Raji (cell line): ENCODE data around the gene LRRC4C.

Source experiments
- POLR2A ChIP-seq: IDR thresholded peaks from 2 replicates; pipeline ENCODE4 v1.6.1; 2011; ENCODE audit warnings: low read depth, low read length, control low read depth; ENCODE audit not compliant: insufficient read depth

Gene LRRC4C

GRCh38 chr11:40306938-40307548 is 1152.4 kb downstream of the LRRC4C start:
- no peak for TF ChIP-seq POLR2A

DNA sequence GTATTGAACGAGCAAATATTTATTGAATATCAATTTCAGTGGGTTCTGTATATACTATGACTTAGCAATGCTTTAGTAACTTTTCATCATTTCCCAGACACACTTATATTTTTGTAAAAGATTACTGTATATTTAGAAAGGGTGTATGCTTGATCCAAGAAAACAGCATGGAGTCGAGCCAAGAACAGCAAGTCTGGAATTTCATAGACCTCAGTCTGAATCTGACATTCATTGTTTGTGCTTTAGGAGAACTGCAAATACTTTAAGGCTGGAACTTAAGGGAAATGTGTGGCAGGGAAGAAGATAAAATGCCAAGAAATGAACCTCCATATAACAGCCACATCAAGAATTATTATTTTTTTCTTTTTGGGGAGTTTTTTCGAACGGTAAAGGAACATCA is 1156.8 kb downstream of the LRRC4C start:
- no peak for TF ChIP-seq POLR2A

DNA sequence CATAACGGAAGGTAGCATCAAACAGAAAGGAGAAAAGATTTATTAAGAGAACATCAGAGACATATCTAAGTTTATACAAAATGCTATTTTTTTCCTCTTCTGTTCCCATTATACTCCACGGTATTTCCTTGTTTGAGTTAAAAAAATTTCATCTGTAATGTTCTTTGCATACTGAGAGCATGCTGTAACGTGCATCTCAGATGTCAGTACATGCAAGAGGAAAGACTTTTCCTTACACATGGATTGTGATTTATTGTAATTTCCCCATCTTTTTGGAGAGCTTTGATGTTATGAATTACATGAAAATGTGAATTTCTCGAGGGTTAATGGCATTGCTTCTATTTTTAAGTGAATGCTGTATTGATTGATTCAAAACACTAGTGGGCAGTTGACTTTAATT is 1164.0 kb downstream of the LRRC4C start:
- no peak for TF ChIP-seq POLR2A

GRCh38 chr11:40294741-40295140 is 1164.7 kb downstream of the LRRC4C start:
- TF ChIP-seq POLR2A: no peak

DNA sequence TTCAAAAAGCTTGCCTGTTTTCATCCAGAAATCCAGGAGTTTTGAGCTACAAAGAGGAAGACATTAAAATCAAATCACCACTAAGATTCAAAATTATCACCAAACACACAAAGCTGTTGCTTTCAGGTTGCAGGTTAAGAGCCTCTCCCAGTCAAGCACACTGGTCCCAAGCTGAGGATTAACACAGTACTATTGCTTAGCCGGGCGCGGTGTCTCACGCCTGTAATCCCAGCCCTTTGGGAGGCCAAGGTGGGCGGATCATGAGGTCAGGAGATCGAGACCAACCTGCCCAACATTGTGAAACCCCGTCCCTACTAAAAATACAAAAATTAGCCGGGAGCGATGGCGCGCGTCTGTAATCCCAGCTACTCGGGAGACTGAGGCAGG is 1165.1 kb downstream of the LRRC4C start:
- TF ChIP-seq POLR2A: no peak

GRCh38 chr11:40293655-40294348 is 1165.7 kb downstream of the LRRC4C start:
- TF ChIP-seq POLR2A: no peak

DNA sequence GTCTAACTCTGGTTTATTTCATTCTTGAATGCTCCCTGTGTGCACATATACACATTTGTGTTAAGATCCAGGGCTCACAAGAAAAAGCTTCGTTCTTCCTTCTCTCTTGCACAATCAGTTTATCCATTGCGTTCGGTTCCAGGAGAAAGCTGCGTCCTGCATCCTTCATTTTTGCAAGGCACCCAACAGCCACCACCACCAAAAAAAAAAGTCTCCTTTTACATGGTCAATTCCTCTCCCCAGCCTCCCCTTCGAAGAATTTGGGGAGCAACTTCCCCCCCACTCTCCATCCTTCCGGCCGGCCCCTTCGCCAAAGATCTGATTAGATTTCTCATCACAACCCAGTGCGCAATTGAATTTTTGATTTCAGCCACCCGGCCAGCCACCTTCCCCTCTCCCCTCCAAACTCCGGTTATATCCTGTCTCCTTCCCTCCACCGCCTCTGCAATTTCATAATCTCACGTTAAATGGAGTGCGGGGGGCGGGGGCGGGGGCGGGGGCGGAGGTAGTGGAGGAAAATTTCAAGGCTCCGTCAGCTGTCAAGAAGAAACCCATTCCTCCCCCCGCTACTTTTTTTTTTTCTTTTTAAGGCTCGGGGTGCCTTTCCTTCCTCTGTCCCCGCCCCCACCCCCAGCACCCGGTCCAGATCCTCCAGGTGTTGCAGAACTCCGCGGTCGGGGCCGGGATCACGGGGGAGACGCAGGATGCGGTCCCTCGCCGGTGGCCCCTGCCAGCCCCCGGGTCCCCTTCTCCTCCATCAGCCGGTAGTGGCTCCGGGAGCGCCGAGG is 1166.5 kb downstream of the LRRC4C start:
- TF ChIP-seq POLR2A: no peak

DNA sequence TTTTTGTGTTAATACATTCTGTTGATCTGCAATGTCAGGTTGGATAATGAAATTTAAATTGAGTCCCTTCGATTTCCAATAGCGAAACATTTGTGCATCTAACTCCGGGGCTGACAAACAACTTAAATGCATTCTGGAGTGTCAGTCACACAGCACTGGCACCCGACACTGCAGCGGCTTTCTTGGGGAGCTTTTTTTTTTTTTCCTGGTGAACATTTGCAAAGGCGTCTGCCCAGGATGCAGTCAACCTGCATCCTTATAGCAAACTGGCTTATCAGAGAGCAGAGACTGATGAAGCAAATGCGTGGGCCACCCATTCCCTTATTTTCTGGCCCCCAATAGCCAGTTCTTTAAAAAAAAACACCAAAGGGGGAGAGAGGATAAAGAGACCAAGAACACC is 1167.7 kb downstream of the LRRC4C start:
- no peak for TF ChIP-seq POLR2A

DNA sequence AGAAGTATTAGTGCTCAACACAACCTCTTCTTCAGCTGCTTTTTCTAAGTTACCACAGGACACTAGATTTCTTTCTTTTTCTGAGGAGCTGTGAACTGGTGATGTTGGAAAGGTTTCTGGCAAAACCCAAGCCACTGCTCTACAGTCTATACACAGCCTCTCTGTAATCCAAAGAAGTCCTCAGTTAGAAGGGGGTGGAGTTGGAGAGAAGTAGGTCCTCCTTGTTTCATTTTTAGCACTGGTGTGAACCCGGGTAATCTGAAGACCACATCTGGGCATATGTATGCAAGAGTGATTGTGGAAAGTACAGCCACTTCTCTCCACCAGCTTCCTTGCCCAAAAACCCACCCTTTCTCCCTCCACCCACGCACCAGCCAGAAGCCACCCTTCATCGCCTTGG is 1168.1 kb downstream of the LRRC4C start:
- TF ChIP-seq POLR2A: no peak

GRCh38 chr11:40290171-40290631 is 1169.3 kb downstream of the LRRC4C start:
- no peak for TF ChIP-seq POLR2A

- no peak for TF ChIP-seq POLR2A
These were observed 1170.1 kb downstream of the LRRC4C start for GRCh38 chr11:40289370-40289769.

DNA sequence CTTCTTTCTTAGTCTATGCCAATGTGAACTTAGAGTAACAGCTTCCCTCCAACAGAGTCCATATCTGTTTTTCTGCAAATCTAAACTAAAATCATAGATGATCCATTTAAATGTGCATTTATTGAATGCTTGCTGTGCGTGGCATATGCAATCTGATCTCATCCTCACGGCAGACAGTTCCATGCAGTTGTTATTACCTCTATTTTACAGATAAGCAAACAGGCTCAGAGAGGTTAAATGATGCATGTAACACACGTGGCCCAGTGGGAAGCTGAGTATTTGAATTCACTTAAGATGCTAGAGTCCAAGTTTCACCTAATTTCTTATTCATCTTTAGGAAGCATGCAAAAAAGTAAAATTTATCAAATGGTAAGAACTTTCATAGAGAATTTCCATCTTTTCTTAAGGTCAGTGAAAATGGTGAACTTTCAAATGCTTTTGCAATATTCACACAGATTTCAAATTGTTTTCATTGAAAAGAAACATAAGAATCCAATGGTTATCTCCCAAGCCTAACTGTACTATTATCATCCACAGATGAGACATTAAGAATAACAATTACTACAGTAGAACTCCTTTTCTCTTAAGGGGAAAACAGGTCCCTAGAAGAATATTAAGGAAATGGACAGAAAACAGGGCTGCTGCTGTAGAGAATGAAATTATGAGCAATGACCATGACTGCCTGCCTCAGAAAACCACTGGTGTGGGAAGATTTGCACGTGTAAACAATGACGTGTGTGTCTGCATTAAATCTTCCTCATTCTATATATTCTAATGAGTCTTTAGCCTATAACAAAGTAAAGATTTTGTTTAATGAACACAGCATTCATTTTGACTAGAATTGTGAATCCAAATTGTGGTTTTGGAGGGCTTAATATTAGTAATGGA is 1171.3 kb downstream of the LRRC4C start:
- TF ChIP-seq POLR2A: no peak

DNA sequence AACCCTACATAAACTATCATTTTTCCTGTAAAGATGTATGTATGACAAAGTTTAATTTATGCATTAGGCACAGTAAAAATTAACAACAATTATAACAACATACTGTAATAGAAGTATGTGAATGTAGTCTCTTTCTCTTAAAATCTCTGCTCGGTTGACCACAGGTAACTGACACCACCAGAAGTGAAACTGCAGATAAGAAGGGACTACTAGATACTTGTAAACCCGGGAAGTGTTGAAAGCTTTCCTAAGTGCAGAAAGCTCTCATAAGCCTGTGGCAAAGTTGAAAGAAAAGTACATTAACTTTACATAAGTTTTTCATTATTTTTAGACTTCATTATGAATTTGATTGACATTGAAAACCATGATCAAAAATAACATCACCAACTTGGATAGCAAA is 1173.3 kb downstream of the LRRC4C start:
- TF ChIP-seq POLR2A: no peak

- TF ChIP-seq POLR2A: no peak
These were observed 1173.9 kb downstream of the LRRC4C start for GRCh38 chr11:40285558-40285957.

DNA sequence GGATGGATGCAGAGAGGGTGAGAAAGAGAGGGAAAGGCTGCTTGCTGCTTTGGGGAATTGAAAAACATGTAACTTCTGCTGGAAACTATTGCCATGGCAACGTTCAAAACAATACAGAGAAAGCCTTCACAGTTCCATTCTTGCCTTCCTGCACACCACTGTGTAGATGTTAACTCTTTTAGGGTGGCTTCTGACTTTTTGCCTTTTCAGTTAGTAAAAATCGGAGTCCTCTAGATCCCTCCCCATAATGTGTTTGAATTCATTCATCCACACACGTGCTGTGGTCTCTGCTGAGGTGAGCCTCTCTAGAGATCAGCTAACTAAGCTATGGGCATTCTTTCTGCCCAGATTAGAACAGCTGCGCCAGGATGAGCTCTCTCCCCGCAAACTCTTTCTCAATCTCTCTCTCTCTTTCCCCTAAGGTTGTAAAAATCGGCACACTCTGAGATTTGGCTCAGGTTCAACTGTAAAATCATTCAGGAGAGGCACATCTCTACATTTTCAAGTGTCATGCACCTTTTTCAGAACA is 1178.3 kb downstream of the LRRC4C start:
- no peak for TF ChIP-seq POLR2A
